Keratinocyte (primary cell): Measurements from ENCODE around the gene ADAMTS7. TPM values are rescaled to one million over a fixed set of nuclear protein-coding genes. Genes with fewer than 3 reads are reported as not detected.

ENCODE experiments used
- DNase-seq: peaks from one replicate; pipeline ENCODE4 v3.0.0-alpha.2; 2011; ENCODE audit warnings: low read depth, missing footprints, low spot score
- FAIRE-seq: peaks from 2 replicates; lab custom pipeline; 2011; peaks lifted over from hg19 to GRCh38; lab: Jason Lieb, UNC
- H2AFZ ChIP-seq: 2 replicates; pipeline ENCODE4 v1.6.0; 2012; ENCODE audit warnings: low read length, control low read depth, inconsistent platforms; ENCODE audit not compliant: control insufficient read depth
- H3K27ac ChIP-seq: 2 replicates; pipeline ENCODE4 v1.5.1; 2011; ENCODE audit warnings: low read length; ENCODE audit not compliant: control insufficient read depth, insufficient read depth
- H3K27me3 ChIP-seq: 3 replicates; pipeline ENCODE4 v1.6.0; 2011; ENCODE audit warnings: low read length; ENCODE audit not compliant: control insufficient read depth, insufficient read depth; ENCODE audit errors: extremely low read depth
- H3K36me3 ChIP-seq, 2 experiments: 2 replicates in 1 of 2; 3 replicates in 1 of 2; pipeline ENCODE4 v1.5.1; 2011; ENCODE audit warnings: low read length in 2 of 2, mild to moderate bottlenecking in 1 of 2; ENCODE audit not compliant: control insufficient read depth in 2 of 2, insufficient read depth in 2 of 2; ENCODE audit errors: extremely low read depth in 1 of 2
- H3K4me1 ChIP-seq: 3 replicates; pipeline ENCODE4 v1.5.1; 2011; ENCODE audit warnings: low read length; ENCODE audit not compliant: control insufficient read depth, insufficient read depth; ENCODE audit errors: extremely low read depth
- H3K4me2 ChIP-seq: 3 replicates; pipeline ENCODE4 v1.6.0; 2011; ENCODE audit warnings: low read depth, low read length; ENCODE audit not compliant: control insufficient read depth, insufficient read depth; ENCODE audit errors: extremely low read depth
- H3K4me3 ChIP-seq, 3 experiments: fragments of 200-600 bp in 1 of 3; sonication (generic) in 1 of 3; 2 replicates in 2 of 3; 3 replicates in 1 of 3; pipeline ENCODE4 v1.5.1; 2011 to 2016; ENCODE audit warnings: low read length in 3 of 3, mild to moderate bottlenecking in 3 of 3, control low read depth in 2 of 3, inconsistent platforms in 1 of 3, low read depth in 1 of 3, mixed read lengths in 1 of 3, mixed run types in 1 of 3, moderate library complexity in 1 of 3; ENCODE audit not compliant: control insufficient read depth in 2 of 3, insufficient read depth in 2 of 3; ENCODE audit errors: extremely low read depth in 1 of 3
- H3K79me2 ChIP-seq: 2 replicates; pipeline ENCODE4 v1.6.0; 2012; ENCODE audit warnings: low read length; ENCODE audit not compliant: control insufficient read depth, insufficient read depth
- H3K9ac ChIP-seq: 3 replicates; pipeline ENCODE4 v1.6.0; 2011; ENCODE audit warnings: low read length; ENCODE audit not compliant: control insufficient read depth, insufficient read depth; ENCODE audit errors: extremely low read depth
- H3K9me1 ChIP-seq: 3 replicates; pipeline ENCODE4 v1.6.0; 2011; ENCODE audit warnings: low read length; ENCODE audit not compliant: control insufficient read depth, insufficient read depth; ENCODE audit errors: extremely low read depth
- H3K9me3 ChIP-seq: 2 replicates; pipeline ENCODE4 v1.5.1; 2012; ENCODE audit warnings: low read depth, low read length; ENCODE audit not compliant: control insufficient read depth
- H4K20me1 ChIP-seq: 3 replicates; pipeline ENCODE4 v1.6.0; 2011; ENCODE audit warnings: low read length; ENCODE audit not compliant: control insufficient read depth, insufficient read depth; ENCODE audit errors: extremely low read depth
- EZH2 ChIP-seq: IDR thresholded peaks from one replicate; pipeline ENCODE4 v1.6.1; 2012; ENCODE audit warnings: inconsistent platforms, mild to moderate bottlenecking, low read length, moderate library complexity
- dilution Hi-C: fragments of 300-500 bp; cut with MboI; formaldehyde crosslinking; loops from one replicate; pipeline ENCODE4 v1.7.0; 2020; ENCODE audit warnings: low sequenced_read_pairs; ENCODE audit not compliant: extremely low pct_ligation_motif_present
- polyA plus RNA-seq, 5 experiments: library from polyadenylated mRNA; depleted of rRNA in 3 of 5; stranded (reverse) in 3 of 5; stranded (forward) in 1 of 5; unstranded in 1 of 5; fragments of >200 nt; gene quantifications; 1 replicate in 1 of 5; 2 replicates in 3 of 5; 3 replicates in 1 of 5; pipeline versions ENCODE4 v1.2.1 to v1.2.3, GENCODE V29; 2011 to 2012; ENCODE audit warnings: missing spikeins in 2 of 5, low read depth in 1 of 5, low replicate concordance in 1 of 5
- TF ChIP-seq, protein P1 (sequence below), 3 experiments: IDR thresholded peaks in 1 of 3; conservative IDR thresholded peaks in 1 of 3; optimal IDR thresholded peaks in 1 of 3; 2 replicates in 2 of 3; 3 replicates in 1 of 3; pipeline versions ENCODE3 to v1.5.1; 2011; ENCODE audit warnings: low read length in 3 of 3, mild to moderate bottlenecking in 3 of 3, moderate library complexity in 2 of 3, control low read depth in 1 of 3, inconsistent platforms in 1 of 3; ENCODE audit not compliant: insufficient read depth in 2 of 3; ENCODE audit errors: extremely low read depth in 1 of 3

The ADAMTS7 gene
- polyA plus RNA-seq, 1 donor (not counting 4 experiments of a cell fraction or from before 2014, with no cell fraction given) = 0.13 TPM

DNA sequence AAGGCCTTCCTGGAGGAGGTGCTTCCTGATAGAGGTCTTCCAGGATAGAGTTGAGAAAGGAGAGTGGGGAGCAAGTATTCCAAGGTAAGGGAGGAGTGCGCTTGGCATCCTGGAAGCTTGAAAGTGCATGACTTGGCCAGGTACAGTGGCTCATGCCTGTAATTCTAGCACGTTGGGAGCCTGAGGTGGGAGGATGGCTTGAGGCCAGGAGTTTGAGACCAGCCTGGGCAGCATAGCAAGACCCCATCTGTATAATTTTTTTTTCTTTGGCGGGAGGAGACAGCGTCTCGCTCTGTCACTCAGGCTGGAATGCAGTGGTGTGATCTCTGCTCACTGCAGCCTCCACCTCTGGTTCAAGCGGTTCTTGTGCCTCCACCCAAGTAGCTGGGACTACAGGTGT lies 42.2 kb upstream of the ADAMTS7 start:
- Histone ChIP-seq H2AFZ (no peak overlapping the region), H3K36me3 (no peaks in the 10 kb centered on the region), H3K9ac (no peak overlapping the region), H3K4me3 (no peak overlapping the region), H3K79me2 (no peaks in the 10 kb centered on the region), H3K27me3 (no peaks in the 10 kb centered on the region), H3K27ac (no peak overlapping the region), H3K4me2 (no peak overlapping the region), H4K20me1 (no peaks in the 10 kb centered on the region), H3K9me1 (no peaks in the 10 kb centered on the region), H3K9me3 (no peaks in the 10 kb centered on the region), H3K4me1 (no peaks in the 10 kb centered on the region)
- DNase-seq (no peak), FAIRE-seq (no peak)
- dilution Hi-C loops = no loop called here
- TF ChIP-seq, protein P1, sequence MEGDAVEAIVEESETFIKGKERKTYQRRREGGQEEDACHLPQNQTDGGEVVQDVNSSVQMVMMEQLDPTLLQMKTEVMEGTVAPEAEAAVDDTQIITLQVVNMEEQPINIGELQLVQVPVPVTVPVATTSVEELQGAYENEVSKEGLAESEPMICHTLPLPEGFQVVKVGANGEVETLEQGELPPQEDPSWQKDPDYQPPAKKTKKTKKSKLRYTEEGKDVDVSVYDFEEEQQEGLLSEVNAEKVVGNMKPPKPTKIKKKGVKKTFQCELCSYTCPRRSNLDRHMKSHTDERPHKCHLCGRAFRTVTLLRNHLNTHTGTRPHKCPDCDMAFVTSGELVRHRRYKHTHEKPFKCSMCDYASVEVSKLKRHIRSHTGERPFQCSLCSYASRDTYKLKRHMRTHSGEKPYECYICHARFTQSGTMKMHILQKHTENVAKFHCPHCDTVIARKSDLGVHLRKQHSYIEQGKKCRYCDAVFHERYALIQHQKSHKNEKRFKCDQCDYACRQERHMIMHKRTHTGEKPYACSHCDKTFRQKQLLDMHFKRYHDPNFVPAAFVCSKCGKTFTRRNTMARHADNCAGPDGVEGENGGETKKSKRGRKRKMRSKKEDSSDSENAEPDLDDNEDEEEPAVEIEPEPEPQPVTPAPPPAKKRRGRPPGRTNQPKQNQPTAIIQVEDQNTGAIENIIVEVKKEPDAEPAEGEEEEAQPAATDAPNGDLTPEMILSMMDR (optimal IDR thresholded peaks at IDR 0.05 in 1 of 3, IDR thresholded peaks at IDR 0.05 in 1 of 3, conservative IDR thresholded peaks at IDR 0.05 in 1 of 3; ENCODE audit: extremely low read depth in 1 of 3, insufficient read depth in 2 of 3, low read length in 3 of 3) = no peak
- TF ChIP-seq EZH2 = no peak

- Histone ChIP-seq H3K4me3 (no peak overlapping the region), H4K20me1 (no peaks in the 10 kb centered on the region), H3K9ac (no peak overlapping the region), H3K36me3 (no peaks in the 10 kb centered on the region), H2AFZ (no peak overlapping the region), H3K27ac (no peak overlapping the region), H3K79me2 (no peaks in the 10 kb centered on the region), H3K9me3 (no peaks in the 10 kb centered on the region), H3K9me1 (no peaks in the 10 kb centered on the region), H3K4me2 (no peak overlapping the region), H3K27me3 (no peaks in the 10 kb centered on the region), H3K4me1 (no peaks in the 10 kb centered on the region)
- DNase-seq (no peak), FAIRE-seq (no peak)
- TF ChIP-seq, protein P1 (optimal IDR thresholded peaks at IDR 0.05 in 1 of 3, IDR thresholded peaks at IDR 0.05 in 1 of 3, conservative IDR thresholded peaks at IDR 0.05 in 1 of 3; ENCODE audit: extremely low read depth in 1 of 3, insufficient read depth in 2 of 3, low read length in 3 of 3) = no peak
- TF ChIP-seq EZH2 = no peak
- dilution Hi-C loops = no loop called here
These were observed 39.9 kb upstream of the ADAMTS7 start for GRCh38 chr15:78850941-78851755.
